ENCODE results near the gene COX8C. TPM values are rescaled to one million over a fixed set of nuclear protein-coding genes. Genes with fewer than 3 reads are reported as not detected.

COX8C gene
- total RNA-seq, 1 donor from 2014 or later, result 1.2 TPM

DNA sequence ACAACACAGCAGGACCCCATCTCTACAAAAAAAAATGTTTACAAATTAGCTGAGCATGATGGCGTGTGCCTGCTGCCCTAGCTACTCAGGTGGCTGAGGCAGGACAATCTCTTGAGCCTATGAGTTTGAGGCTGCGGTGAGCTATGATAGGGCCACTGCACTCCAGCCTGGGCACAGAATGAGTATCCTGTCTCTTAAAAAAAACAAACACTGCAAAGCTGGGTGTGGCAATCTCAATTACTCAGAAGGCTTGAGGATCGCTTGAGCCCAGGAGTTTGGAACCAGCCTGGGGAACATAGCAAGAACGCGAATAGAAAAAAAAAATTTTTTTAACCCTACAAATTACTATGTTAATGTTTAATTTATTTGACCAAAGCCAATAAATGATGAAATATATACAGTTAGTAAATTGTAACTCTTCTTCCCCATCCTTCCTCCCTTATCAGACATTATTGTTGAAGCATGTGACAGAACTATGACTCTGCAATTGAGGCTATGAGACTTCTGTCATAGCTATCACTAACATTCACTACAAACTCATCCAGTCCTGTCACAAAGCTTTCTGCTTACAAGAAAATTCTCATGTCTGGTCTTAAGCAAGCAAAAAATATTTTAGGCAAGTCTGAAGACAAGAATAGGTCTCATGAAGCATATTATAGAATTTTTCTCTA is 23.9 kb upstream of the COX8C start:
- H3K27ac Mint-ChIP-seq, result peak overlapping the region; percentile 74
- H3K36me3 Mint-ChIP-seq, result no peaks in the 10 kb centered on the region
- H3K4me1 Mint-ChIP-seq, result peaks cover 15% of the 10 kb centered on the region
- H3K4me3 Mint-ChIP-seq, result no peak overlapping the region
- TF ChIP-seq, protein P1, sequence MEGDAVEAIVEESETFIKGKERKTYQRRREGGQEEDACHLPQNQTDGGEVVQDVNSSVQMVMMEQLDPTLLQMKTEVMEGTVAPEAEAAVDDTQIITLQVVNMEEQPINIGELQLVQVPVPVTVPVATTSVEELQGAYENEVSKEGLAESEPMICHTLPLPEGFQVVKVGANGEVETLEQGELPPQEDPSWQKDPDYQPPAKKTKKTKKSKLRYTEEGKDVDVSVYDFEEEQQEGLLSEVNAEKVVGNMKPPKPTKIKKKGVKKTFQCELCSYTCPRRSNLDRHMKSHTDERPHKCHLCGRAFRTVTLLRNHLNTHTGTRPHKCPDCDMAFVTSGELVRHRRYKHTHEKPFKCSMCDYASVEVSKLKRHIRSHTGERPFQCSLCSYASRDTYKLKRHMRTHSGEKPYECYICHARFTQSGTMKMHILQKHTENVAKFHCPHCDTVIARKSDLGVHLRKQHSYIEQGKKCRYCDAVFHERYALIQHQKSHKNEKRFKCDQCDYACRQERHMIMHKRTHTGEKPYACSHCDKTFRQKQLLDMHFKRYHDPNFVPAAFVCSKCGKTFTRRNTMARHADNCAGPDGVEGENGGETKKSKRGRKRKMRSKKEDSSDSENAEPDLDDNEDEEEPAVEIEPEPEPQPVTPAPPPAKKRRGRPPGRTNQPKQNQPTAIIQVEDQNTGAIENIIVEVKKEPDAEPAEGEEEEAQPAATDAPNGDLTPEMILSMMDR (IDR thresholded peaks at IDR 0.05; ENCODE audit: unreplicated experiment), result no peak
- no peak for DNase-seq (ENCODE audit: low spot score in 2 of 2, unreplicated experiment in 2 of 2)
- H3K9me3 Mint-ChIP-seq, result no peaks in the 10 kb centered on the region
- H3K27me3 Mint-ChIP-seq (ENCODE audit: low read depth), result no peaks in the 10 kb centered on the region

DNA sequence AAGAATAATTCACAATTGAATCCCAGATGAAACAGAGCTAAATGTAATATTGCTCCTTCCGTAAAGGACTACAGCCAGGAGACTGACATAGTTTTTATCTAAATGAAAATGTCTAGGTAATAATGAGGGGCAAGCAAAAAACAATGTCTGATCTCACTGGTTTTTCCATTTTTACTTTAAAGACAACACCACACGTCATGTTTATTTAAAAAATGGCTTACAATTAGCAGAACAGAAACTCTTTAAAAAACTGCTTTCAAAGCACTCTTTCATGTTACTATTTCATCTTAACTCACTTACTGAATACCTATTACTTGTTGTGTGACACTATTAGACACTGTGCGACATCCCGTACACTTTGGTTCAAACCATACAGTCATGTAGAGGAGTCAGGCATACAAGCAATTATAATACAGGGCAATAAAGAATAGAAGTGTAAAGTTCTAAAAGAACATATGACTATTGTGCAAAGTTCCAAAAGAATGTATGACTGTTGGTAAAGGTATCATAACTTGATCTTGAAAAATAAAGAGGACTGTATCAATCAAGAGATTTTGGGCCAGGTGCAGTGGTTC is 23.3 kb upstream of the COX8C start:
- TF ChIP-seq, protein P1 (IDR thresholded peaks at IDR 0.05; ENCODE audit: unreplicated experiment), result no peak
- no peaks in the 10 kb centered on the region for H3K27me3 Mint-ChIP-seq (ENCODE audit: low read depth)

DNA sequence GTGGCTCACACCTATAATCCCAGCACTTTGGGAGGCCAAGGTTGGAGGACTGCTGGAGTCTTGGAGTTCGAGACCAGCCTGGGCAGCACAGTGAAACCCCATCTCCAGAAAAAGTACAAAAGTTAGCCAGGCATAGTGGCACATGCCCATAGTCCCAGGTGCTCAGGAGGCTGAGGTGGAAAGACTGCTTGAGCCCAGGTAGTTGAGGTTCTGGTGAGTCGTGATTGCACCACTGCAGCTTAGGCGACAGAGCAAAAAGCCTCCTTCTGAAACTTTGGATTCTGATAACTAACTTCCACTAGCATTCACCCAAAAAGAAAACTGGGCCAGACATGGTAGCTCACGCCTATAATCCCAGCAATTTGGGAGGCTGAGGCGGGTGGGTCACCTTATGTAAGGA is 20.8 kb upstream of the COX8C start:
- Mint-ChIP-seq H3K4me1 (peaks cover 16% of the 10 kb centered on the region), H3K27ac (no peak overlapping the region), H3K36me3 (no peaks in the 10 kb centered on the region), H3K27me3 (ENCODE audit: low read depth) (no peaks in the 10 kb centered on the region), H3K9me3 (no peaks in the 10 kb centered on the region), H3K4me3 (no peak overlapping the region)
- no peak for DNase-seq (ENCODE audit: low spot score in 2 of 2, unreplicated experiment in 2 of 2)
- TF ChIP-seq, protein P1 (IDR thresholded peaks at IDR 0.05; ENCODE audit: unreplicated experiment), result no peak

More for the DNA sequence above, 23.3 kb upstream of the COX8C start:
- no peak overlapping the region for H3K4me3 Mint-ChIP-seq
- H3K27ac Mint-ChIP-seq, result no peak overlapping the region
- H3K36me3 Mint-ChIP-seq, result no peaks in the 10 kb centered on the region
- no peaks in the 10 kb centered on the region for H3K9me3 Mint-ChIP-seq
- H3K4me1 Mint-ChIP-seq, result peaks cover 15% of the 10 kb centered on the region
- no peak for DNase-seq (ENCODE audit: low spot score in 2 of 2, unreplicated experiment in 2 of 2)

DNA sequence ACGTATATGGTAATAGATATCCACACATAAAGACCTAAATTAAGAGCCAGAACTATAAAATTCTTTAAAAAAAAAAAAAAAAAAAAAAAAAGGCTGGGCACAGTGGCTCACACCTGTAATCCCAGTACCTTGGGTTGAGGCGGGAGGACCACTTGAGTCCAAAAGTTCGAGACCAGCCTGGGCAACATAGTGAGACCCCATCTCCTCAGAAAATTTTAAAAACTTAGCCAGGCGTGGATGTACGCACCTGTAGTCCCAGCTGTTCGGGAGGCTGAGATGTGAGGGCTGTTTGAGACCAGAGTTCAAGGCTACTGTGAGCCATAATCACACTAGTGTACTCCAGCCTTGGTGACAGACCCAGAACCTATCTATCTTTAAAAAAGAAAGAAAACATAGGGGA is 18.4 kb upstream of the COX8C start:
- H3K4me3 Mint-ChIP-seq, result no peak overlapping the region
- H3K27me3 Mint-ChIP-seq (ENCODE audit: low read depth), result no peaks in the 10 kb centered on the region
- H3K9me3 Mint-ChIP-seq, result no peaks in the 10 kb centered on the region
- TF ChIP-seq, protein P1 (IDR thresholded peaks at IDR 0.05; ENCODE audit: unreplicated experiment), result no peak
- DNase-seq (ENCODE audit: low spot score in 2 of 2, unreplicated experiment in 2 of 2), result no peak
- peaks cover 25% of the 10 kb centered on the region for H3K4me1 Mint-ChIP-seq
- no peak overlapping the region for H3K27ac Mint-ChIP-seq
- no peaks in the 10 kb centered on the region for H3K36me3 Mint-ChIP-seq

DNA sequence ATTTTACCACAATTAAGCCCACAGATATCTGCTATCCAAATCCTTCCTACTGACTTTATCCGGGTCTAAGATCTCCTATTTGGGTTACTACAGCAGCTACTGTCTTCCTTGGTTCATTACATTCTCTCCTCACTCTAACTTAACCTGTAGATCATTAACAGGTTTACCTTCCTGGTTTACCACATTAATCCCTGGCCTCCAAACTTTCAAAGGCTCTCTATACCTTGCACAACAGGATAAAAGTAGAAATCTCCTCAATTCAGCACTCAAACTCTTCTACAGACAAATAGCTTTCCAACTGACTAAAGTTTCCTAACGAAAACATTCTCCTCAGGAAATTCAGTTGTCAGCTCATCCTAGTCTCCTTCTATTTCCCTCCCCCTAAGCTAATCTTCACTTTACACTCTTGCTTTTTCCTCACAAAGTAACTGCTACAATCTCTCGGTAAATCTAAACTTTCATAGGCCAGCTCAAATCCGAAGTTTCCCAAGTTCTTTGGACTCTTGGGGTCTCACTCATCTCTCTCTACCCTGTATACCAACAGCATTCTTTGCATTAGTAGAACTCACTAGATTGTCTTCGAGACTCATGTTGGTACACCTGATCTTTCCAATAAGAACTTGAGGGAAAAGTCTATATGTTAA is 16.9 kb upstream of the COX8C start:
- H3K27ac Mint-ChIP-seq, result peak overlapping the region; percentile 5

More for the DNA sequence above, 16.9 kb upstream of the COX8C start:
- H3K4me3 Mint-ChIP-seq, result no peak overlapping the region
- peaks cover 30% of the 10 kb centered on the region for H3K4me1 Mint-ChIP-seq
- TF ChIP-seq, protein P1 (IDR thresholded peaks at IDR 0.05; ENCODE audit: unreplicated experiment), result no peak
- no peaks in the 10 kb centered on the region for H3K27me3 Mint-ChIP-seq (ENCODE audit: low read depth)
- H3K9me3 Mint-ChIP-seq, result no peaks in the 10 kb centered on the region
- DNase-seq (ENCODE audit: low spot score in 2 of 2, unreplicated experiment in 2 of 2), result no peak
- H3K36me3 Mint-ChIP-seq, result no peaks in the 10 kb centered on the region
